Heart left ventricle (tissue), 16 donors: Measurements from ENCODE around the gene LRP1B. TPM values are rescaled to one million over a fixed set of nuclear protein-coding genes. Genes with fewer than 3 reads are reported as not detected.

ENCODE experiments used
- ATAC-seq, 4 donors: fragments of 200-7000 bp; cut with Tn5 transposase; one replicate each; pipeline ENCODE4 v1.9.1; 2020 to 2022; ENCODE audit warnings: moderate library complexity in 4 of 4, mild to moderate bottlenecking in 3 of 4, moderate number of reproducible peaks in 1 of 4
- DNase-seq, 5 donors: peaks; one replicate each; pipeline ENCODE4 v3.0.0-alpha.2; 2020
- H3K27ac ChIP-seq, 12 donors: fragments of 200-600 bp; sonication (generic) in 4 of 12; one replicate each; pipeline versions ENCODE4 v1.5.0 to v1.8.0; 2016 to 2022; ENCODE audit warnings: mild to moderate bottlenecking in 2 of 12
- H3K27me3 ChIP-seq, 9 donors: fragments of 200-600 bp; sonication (generic) in 2 of 9; one replicate each; pipeline versions ENCODE4 v1.5.1 to v1.8.0; 2016 to 2022; ENCODE audit warnings: mild to moderate bottlenecking in 3 of 9
- H3K36me3 ChIP-seq, 9 donors: fragments of 200-600 bp; sonication (generic) in 2 of 9; one replicate each; pipeline versions ENCODE4 v1.5.0 to v1.8.0; 2018 to 2022; ENCODE audit warnings: mild to moderate bottlenecking in 2 of 9
- H3K4me1 ChIP-seq, 12 donors: fragments of 200-600 bp; sonication (generic) in 4 of 12; one replicate each; pipeline versions ENCODE4 v1.5.0 to v1.8.0; 2016 to 2022; ENCODE audit warnings: mild to moderate bottlenecking in 3 of 12
- H3K4me3 ChIP-seq, 12 donors: fragments of 200-600 bp; sonication (generic) in 4 of 12; one replicate each; pipeline versions ENCODE4 v1.5.0 to v1.8.0; 2017 to 2022; ENCODE audit warnings: mild to moderate bottlenecking in 9 of 12, moderate library complexity in 4 of 12
- H3K9me3 ChIP-seq, 12 donors: fragments of 200-600 bp; sonication (generic) in 4 of 12; one replicate each; pipeline versions ENCODE4 v1.5.0 to v1.8.0; 2016 to 2022; ENCODE audit warnings: mild to moderate bottlenecking in 1 of 12
- CTCF ChIP-seq, 12 donors: fragments of 200-600 bp; sonication (generic) in 4 of 12; IDR thresholded peaks; one replicate each; pipeline versions ENCODE4 v1.5.0 to v1.8.0; 2018 to 2022; ENCODE audit warnings: antibody characterized with exemption in 12 of 12, mild to moderate bottlenecking in 5 of 12
- POLR2A ChIP-seq, 2 donors: fragments of 450-650 bp; IDR thresholded peaks; one replicate each; pipeline ENCODE4 v1.6.1; 2017; ENCODE audit warnings: antibody characterized with exemption in 2 of 2, mild to moderate bottlenecking in 2 of 2, moderate library complexity in 2 of 2
- WGBS, 4 donors: extraction: QIAGEN DNeasy Blood & Tissue Kit in 2 of 4; methylation state at CpG; one replicate each; pipeline versions ENCODE4 v1.1.5 to v1.1.7; 2013 to 2018; 5-methylcytosine and 5-hydroxymethylcytosine counted together
- intact Hi-C, 10 donors: fragments of 100-400 bp; cut with DNase I; formaldehyde crosslinking; loops; one replicate each; pipeline versions ENCODE4 v1.11.1 to v1.14.2; 2022
- polyA plus RNA-seq, 2 donors: library from polyadenylated mRNA; stranded (reverse); fragments of 200-250 nt; gene quantifications; one replicate each; pipeline ENCODE4 v1.2.3, GENCODE V29; 2013
- total RNA-seq, 9 donors: library from RNA; depleted of rRNA in 2 of 9; stranded (reverse); fragments of >200 nt in 2 of 9; fragmentation: NEBNext Ultra II Directional in 3 of 9; extraction: Animal tissue kit (Norgen Biotek cat#: 25700) in 3 of 9; gene quantifications; one replicate each; pipeline versions ENCODE4 v1.1.0 to v1.2.4, GENCODE V29; 2016 to 2023
- donor health status: ischemic (EF 13 %, LVEDD 7.1; RV severe dilation, severe dysfunction).
- donor health status: healthy with polysubstance abuse.
- donor health status: DM: no; HTN: yes; CAD: no.
- donor health status: DM: no; HTN: no; CAD: no.
- donor health status: ischemic (EF 25% LVEDD 6.9; RV normal size, moderate dysfunction).
- donor health status: ischemic (EF 25% LVEDD 5.7; RV mildly dilated, moderate dysfunction).
- donor health status: healthy.
- donor health status: DM: yes; HTN: yes; CAD: no.
- donor health status: ischemic (EF 35%, LVEDD 5.7; RV mildly dilated, moderate dysfunction).
- donor health status: nonischemic (EF 11% LVEDD 7.7; RV severe dilation, severe dysfunction).
- donor health status: DM: yes; HTN: yes; CAD: no.
- donor health status: PGD.
- donor health status: ischemic (EF 29% LVEDD 5.4; RV normal size, mild dysfunction).
- donor health status: nonischemic (EF 23%, LVEDD 6.1; RV moderate dilation, normal function).

LRP1B gene
- total and polyA plus RNA-seq, 11 donors = 0.01 to 0.19 (median 0.11) TPM; not detected in 2

GRCh38 chr2:141941210-141941714 lies 189.6 kb downstream of the LRP1B start:
- intact Hi-C loops = no loop called here
- TF ChIP-seq POLR2A (IDR thresholded peaks at IDR 0.05) = no peak
- TF ChIP-seq CTCF (IDR thresholded peaks at IDR 0.05) = no peak
- DNase-seq (no peak), ATAC-seq (no peak)
- Histone ChIP-seq H3K9me3 (peaks cover 0 to 11% (median 2%) of the 10 kb centered on the region in 12 donors), H3K4me3 (no peak overlapping the region), H3K36me3 (no peaks in the 10 kb centered on the region), H3K27ac (no peak overlapping the region), H3K27me3 (no peaks in the 10 kb centered on the region), H3K4me1 (no peaks in the 10 kb centered on the region)
- WGBS, 4 donors = 57 to 71% (median 63%) methylated on average over 1 of the region's 1 CpG

DNA sequence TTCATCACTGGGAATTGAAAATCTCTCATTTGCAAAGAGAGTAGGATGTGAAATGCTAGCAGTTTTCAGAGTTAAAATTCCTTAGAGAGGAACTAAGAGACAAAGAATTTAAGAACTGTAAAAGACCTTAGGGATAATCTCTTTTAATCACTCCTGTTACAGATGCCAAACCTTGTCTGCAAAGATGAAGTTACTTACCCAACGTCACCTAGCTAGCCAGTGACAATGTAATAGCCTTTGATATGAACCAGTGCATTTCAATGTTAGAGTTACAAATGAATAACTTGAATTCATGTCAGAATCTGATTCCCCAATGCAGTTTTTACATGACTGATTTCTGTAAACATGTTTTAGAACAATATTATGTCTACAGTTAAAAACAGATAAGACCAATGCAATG lies 190.1 kb downstream of the LRP1B start:
- no peaks in the 10 kb centered on the region for H3K4me1 ChIP-seq
- peaks cover 0 to 11% (median 2%) of the 10 kb centered on the region in 12 donors for H3K9me3 ChIP-seq
- no peak for DNase-seq
- no peak for ATAC-seq
- H3K27ac ChIP-seq = no peak overlapping the region
- no peaks in the 10 kb centered on the region for H3K27me3 ChIP-seq
- 41 to 52% (median 44%) methylated on average over 1 of the region's 1 CpG for WGBS, 4 donors
- TF ChIP-seq POLR2A (IDR thresholded peaks at IDR 0.05) (no peak), CTCF (IDR thresholded peaks at IDR 0.05) (no peak)
- intact Hi-C loops = no loop called here
- no peaks in the 10 kb centered on the region for H3K36me3 ChIP-seq
- H3K4me3 ChIP-seq = no peak overlapping the region

GRCh38 chr2:141933226-141933625 lies 197.6 kb downstream of the LRP1B start:
- Histone ChIP-seq H3K9me3 (peaks cover 0 to 9% (median 2%) of the 10 kb centered on the region in 12 donors), H3K36me3 (no peaks in the 10 kb centered on the region), H3K4me3 (no peak overlapping the region), H3K27me3 (no peaks in the 10 kb centered on the region), H3K27ac (no peak overlapping the region), H3K4me1 (no peaks in the 10 kb centered on the region)
- ATAC-seq (no peak), DNase-seq (no peak)
- WGBS, 4 donors = 34 to 55% (median 43%) methylated on average over 1 of the region's 1 CpG
- TF ChIP-seq POLR2A (IDR thresholded peaks at IDR 0.05) (no peak), CTCF (IDR thresholded peaks at IDR 0.05) (no peak)
- intact Hi-C loops = no loop called here

DNA sequence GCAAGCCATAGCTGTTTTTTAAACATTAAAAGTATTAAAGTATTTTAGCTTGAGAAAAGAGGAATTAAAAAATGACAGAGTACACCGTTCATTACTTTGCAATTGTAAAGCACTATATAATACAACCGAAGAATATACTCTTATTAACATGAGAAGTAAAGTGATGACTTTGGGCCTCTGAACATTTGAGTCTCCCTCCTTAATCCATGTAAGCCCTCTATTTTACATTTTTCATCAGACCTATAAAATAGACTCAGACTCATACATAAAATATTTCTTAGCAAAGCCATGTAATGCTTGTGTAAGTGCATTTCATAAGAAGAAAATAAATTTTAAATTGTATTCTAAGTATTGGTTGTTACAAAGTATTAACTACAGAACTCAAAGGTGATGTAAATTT lies 198.6 kb downstream of the LRP1B start:
- TF ChIP-seq POLR2A (IDR thresholded peaks at IDR 0.05) = no peak
- no peak for TF ChIP-seq CTCF (IDR thresholded peaks at IDR 0.05)
- H3K9me3 ChIP-seq = no peaks in the 10 kb centered on the region
- ATAC-seq = no peak
- no peaks in the 10 kb centered on the region for H3K4me1 ChIP-seq
- no peak overlapping the region for H3K4me3 ChIP-seq
- WGBS, 4 donors = 80 to 90% (median 87%) methylated on average over 2 of the region's 2 CpGs
- H3K27me3 ChIP-seq = no peaks in the 10 kb centered on the region
- H3K27ac ChIP-seq = no peak overlapping the region
- intact Hi-C loops = no loop called here
- no peaks in the 10 kb centered on the region for H3K36me3 ChIP-seq
- DNase-seq = no peak
